Cardiac fibroblast (primary cell): ENCODE data around the gene PXMP2.

Experiments used
- DNase-seq, 2 donors: peaks; one replicate each; pipeline versions ENCODE4 v3.0.0 to v3.0.0-alpha.2; 2010; ENCODE audit warnings: low read depth in 2 of 2
- H3K4me3 ChIP-seq, 2 donors: replicated peaks in 1 of 2; 1 replicate in 1 of 2; 2 replicates in 1 of 2; pipeline ENCODE4 v1.5.1; 2011; ENCODE audit warnings: low read depth in 2 of 2, low read length in 2 of 2, mild to moderate bottlenecking in 2 of 2, moderate library complexity in 1 of 2
- TF ChIP-seq, protein P1 (sequence below): IDR thresholded peaks from one replicate; pipeline ENCODE4 v1.5.1; 2011; ENCODE audit warnings: low read depth, mild to moderate bottlenecking, low read length, inconsistent platforms

PXMP2 gene

DNA sequence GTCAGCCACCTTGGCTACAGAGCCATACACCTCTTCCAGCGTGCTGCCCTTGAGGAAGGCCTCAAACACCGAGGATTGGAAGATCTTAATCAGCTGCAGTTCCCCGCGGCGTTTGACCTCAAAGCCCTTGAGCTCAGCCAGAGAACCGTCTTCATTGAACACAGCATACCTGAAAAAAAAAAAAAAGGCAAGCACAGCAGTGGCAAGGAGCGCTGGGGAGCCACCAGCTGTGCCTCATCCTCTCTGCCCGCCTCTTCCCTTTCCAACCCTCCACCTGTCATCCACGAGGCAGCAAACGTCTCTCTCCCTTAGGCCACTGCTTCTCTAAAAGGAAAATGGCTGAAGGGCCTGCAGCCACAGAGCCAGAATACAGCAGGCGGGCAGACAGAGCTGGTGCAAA is 26.4 kb upstream of the PXMP2 start:
- H3K4me3 ChIP-seq, result no peak overlapping the region
- DNase-seq, result no peak
- TF ChIP-seq, protein P1, sequence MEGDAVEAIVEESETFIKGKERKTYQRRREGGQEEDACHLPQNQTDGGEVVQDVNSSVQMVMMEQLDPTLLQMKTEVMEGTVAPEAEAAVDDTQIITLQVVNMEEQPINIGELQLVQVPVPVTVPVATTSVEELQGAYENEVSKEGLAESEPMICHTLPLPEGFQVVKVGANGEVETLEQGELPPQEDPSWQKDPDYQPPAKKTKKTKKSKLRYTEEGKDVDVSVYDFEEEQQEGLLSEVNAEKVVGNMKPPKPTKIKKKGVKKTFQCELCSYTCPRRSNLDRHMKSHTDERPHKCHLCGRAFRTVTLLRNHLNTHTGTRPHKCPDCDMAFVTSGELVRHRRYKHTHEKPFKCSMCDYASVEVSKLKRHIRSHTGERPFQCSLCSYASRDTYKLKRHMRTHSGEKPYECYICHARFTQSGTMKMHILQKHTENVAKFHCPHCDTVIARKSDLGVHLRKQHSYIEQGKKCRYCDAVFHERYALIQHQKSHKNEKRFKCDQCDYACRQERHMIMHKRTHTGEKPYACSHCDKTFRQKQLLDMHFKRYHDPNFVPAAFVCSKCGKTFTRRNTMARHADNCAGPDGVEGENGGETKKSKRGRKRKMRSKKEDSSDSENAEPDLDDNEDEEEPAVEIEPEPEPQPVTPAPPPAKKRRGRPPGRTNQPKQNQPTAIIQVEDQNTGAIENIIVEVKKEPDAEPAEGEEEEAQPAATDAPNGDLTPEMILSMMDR, result no peak

DNA sequence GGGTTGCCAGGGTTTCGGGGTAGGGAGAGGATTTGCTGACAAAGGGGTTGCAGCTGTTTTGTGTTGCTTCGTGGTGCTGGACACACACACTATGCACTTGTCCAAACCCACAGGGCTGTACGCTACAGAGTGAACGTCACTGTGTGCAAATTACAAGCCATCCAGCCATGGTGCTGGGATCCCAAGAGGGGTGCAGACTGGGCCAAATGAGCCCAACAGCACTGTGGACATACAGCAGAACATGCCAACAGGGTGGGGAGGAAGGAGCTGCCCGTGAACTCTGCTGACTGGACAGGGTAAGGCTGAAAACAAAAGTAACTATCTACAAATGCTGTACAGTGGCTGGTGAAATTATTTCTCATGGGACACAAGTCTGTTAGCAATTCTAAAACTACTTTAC is 25.4 kb upstream of the PXMP2 start:
- TF ChIP-seq, protein P1, result no peak
- H3K4me3 ChIP-seq, result no peak overlapping the region
- DNase-seq, result no peak

DNA sequence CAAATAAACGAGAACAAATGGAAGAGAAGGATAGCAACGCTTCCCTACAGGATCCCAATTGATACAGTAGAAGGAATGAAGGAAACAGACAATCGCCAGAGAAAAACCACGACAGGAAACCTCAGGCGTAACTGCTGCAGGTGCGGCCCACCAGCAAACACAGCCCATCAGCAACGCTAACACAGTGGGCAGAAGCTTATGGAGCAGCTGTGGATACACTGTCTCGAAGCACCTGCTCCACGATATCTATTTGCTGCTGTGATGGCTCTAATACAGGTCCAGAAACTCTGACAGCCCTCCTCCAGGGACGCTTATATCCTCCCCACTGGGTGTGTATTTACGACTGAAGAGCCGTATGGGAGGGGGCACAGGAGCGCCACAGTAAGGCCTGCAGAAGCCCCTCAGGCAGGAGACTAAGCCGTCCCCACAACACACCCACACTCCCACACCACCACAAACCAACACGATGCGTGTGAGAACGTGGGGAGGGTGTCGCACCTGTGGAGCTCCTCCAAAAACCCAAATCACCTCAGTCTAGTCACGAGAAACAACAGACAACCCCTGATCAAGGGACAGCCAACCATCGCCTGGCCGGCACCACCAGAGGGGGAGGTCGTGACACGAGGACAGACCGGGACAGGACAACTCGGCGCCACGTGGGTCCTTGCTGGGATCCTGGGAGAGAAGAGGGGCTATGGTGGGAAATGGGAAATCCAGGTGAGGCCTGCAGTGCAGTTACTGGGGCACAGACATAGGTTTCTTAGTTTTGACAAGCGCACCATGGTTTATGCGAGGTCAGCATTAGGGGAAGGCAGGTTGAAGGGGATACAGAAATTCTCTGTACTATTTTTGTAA is 24.3 kb upstream of the PXMP2 start:
- no peak overlapping the region for H3K4me3 ChIP-seq
- TF ChIP-seq, protein P1, result no peak
- DNase-seq, result no peak

DNA sequence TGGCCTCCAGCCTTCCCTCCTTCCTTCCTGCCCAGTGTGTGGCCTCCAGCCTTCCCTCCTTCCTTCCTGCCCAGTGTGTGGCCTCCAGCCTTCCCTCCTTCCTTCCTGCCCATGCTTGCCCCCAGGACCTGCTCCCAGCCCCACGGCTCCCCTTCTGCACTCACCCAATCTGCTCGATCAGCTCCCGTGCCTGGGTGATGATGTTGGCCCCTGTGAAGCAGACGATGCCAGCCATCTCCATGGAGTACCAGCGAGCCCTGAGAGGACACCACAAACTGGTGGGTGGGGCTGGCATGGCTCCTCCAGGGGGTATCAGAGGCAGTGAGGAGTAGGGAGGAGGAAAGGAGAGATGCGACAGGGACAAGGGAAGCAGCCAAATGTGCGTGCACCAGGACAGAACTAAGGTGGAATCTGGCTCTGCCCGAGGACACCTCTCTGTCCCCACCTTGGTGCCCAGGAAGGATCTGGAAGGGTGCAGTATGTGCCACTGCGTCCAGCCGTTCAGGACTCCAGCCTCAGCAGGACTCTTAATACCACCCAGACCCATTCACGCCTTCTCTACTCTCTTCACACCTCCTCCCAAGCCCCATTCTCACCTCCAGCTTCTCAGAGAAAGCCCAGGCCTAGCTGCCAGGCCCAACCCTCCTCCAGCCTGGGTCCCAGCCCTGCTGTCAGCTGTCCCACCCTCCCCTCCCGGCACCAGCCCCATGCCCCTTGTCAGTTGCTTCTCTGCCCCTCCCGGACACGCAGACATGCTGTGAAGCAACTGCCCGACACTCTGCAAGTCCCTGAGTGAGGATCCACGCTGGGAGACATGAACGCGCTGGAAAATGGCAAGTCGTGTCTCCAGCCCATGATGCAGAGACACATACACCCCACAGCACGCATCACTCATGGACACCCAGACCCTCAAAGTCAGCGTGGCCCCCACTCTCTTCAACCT is 22.9 kb upstream of the PXMP2 start:
- no peak overlapping the region for H3K4me3 ChIP-seq
- DNase-seq, result no peak
- TF ChIP-seq, protein P1, result no peak

DNA sequence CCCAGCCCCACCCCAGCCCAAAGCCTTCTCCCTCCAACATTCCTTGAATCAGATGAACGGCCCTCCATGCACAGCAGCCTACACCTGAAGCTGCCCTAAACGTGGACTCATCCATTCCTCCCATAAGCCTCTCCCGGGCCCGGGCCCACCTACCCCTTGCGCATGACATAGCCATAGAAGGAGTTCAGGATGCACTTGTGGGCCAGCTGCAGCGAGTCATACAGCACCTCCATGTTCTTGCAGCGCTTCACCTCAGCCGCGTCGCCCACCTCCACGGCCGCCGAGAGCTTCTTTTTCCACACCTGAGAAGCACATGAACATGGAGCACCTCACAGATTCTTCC is 22.3 kb upstream of the PXMP2 start:
- TF ChIP-seq, protein P1, result no peak
- no peak overlapping the region for H3K4me3 ChIP-seq
- DNase-seq, result no peak

DNA sequence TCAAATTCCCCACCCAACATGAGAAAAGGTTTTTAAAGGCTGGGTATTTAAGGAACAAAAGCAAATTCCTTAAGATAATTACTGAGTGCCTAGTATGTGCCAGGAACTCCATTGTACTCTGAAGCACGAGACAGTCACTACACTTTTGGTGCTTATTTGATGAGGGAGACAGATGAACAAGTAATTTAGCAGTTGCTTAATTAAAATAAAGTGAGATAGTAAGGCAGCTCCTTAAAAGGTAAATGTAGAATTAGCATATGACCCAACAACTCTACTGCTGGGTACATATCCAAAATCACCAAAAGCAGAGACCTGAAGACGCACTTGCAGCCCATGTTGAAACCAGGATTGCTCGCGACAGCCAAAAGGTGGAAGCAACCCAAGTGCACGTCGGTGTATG is 21.6 kb upstream of the PXMP2 start:
- no peak overlapping the region for H3K4me3 ChIP-seq
- TF ChIP-seq, protein P1, result no peak
- no peak for DNase-seq
